GM12874 (cell line): Measurements from ENCODE around the gene ZNF668.

Source experiments
- TF ChIP-seq, protein P1 (sequence below): IDR thresholded peaks from 2 replicates; pipeline ENCODE4 v1.5.1; 2011; ENCODE audit warnings: low read depth, mild to moderate bottlenecking, control low read depth, low read length, moderate library complexity; ENCODE audit not compliant: insufficient read depth

The ZNF668 gene

DNA sequence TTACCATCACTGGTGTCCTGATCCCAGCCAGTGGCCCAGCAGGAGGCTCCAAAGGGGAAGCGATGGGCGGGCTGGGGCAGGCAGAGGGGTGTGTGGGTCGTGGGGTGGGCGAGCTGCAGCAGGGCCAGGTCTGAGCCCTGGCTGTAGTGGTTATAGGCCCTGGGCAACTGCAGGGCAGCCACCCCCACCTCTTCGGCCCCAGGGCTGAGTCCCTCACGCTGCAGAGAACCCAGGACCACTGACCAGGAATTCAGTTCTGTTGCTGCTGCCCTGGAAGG lies 12.5 kb upstream of the ZNF668 start:
- TF ChIP-seq, protein P1, sequence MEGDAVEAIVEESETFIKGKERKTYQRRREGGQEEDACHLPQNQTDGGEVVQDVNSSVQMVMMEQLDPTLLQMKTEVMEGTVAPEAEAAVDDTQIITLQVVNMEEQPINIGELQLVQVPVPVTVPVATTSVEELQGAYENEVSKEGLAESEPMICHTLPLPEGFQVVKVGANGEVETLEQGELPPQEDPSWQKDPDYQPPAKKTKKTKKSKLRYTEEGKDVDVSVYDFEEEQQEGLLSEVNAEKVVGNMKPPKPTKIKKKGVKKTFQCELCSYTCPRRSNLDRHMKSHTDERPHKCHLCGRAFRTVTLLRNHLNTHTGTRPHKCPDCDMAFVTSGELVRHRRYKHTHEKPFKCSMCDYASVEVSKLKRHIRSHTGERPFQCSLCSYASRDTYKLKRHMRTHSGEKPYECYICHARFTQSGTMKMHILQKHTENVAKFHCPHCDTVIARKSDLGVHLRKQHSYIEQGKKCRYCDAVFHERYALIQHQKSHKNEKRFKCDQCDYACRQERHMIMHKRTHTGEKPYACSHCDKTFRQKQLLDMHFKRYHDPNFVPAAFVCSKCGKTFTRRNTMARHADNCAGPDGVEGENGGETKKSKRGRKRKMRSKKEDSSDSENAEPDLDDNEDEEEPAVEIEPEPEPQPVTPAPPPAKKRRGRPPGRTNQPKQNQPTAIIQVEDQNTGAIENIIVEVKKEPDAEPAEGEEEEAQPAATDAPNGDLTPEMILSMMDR: no peak

DNA sequence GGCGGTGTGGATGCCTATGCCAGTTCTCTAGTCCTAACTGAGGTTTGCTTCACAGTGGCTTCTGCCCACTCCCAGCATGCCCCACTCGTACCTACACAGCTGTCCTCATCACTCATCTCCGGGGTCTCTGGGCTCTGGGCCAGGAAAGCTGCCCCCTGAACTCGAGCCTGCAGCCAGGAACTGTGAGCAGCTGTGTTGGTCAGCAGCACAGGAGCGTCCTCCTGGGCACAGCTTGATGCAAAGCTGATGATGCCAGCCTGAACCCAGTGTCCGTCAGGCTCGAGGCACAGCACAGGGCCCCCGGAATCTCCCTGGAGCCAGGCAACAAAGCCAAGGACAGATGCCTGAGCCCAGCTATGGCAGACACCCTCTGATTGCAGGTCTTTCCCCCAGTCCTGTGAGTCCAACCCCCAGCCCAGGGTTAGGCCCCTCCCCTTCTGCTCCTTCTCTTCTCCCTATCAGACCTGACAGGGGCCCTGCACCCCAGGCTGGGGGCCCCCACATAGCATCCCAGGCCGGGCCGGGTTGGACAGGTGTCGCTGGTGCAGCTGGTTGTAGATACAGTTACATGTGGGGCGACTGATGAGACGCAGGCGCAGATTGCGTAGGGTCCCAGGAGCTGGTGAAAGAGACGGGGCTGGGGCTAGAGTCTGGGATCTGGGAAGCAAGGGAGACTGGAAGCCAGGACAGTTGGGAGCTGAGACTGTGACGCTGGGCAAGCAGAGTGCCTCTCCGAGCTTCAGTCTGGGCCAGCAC lies 12.0 kb upstream of the ZNF668 start:
- TF ChIP-seq, protein P1: no peak

DNA sequence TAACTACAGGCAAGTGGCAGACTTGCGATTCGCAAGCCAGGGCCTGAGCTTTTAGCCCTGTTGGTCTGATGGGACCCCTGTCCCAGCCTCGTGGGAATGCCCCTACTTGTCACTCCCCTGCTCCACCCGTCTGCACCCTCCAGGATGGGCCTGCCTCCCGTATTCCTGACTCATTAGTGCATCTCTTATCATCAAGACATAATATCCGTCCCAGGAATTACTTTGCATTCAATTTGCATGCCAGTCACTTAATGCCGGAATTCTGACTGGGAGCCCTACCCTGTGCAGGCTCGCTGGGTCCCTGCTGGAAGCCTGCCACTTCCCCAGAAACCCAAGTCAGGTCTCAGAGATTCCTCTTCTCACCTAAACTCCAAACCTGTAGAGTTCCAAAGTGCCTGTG lies 11.4 kb upstream of the ZNF668 start:
- TF ChIP-seq, protein P1: no peak

DNA sequence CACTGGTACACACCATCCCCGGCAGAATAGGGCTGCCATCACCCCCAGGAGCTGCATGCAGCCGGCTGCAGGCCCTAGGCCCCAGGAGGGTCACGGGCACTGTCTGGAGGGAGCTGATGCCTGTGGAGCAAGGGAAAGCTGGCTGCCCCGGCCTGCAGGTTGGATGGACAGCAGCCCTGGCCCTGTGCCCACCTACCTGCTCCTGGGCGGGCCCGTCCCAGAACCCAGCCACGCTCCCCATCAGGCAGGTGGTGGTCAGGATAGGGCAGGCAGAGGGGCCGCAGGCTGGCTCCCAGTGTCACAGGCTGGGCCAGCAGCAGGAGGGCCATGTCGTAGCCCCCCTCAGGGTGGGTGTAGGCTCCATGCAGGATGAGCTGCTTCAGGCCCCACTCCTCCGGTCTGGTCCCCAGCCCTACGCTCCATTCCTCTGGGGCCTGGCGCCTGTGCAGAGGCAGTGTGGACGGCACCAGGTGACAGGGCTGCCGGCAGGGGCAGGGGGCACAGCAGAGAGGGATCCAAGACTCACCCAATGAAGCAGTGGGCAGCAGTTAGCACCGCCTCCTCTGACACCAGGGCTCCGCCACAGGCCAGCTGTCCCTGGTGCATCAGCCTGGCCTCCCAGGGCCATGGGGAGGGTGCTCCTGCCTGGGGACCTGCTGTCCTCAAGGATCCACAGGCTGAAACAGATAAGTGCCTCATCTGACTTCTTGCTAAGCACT lies 10.7 kb upstream of the ZNF668 start:
- TF ChIP-seq, protein P1: no peak

DNA sequence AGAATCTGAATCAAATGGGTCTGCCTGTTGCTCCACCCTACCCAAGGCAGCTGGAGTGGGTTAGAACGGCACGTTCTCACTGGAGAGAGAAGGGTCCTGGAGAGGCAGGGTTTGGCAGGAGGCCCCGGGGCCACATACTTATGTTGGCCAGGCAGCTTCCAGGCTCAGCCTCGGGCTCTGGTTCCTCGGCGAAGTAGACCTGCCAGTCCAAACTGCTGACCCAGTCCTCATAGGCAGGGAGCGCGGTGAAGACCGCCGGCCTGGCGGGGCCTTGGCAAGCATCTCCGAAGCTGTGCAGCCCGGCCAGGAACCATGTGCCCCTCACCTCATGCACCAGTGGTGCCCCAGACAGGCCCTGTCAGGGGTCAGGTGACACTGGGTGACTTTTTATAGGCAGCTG lies 9.9 kb upstream of the ZNF668 start:
- TF ChIP-seq, protein P1: no peak

DNA sequence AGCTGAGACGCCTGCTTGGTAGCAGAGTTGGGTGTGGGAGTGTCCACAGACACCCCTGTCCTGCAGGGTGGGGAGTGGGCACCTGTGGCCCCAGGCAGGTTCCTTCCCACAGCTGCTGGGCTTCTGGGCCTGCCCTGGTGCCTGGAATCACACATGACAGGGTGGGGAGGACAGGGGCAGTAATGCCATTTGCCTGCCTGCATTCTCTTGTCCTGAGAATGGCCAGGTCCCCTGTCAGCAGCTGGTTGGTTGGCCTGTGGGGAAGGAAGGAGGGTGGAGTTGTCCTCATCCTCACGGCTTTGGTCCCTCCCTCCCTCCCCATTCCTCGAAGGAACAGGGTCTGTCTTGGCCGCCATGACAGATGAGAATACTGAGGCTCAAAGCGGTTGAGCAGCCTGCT lies 9.5 kb upstream of the ZNF668 start:
- TF ChIP-seq, protein P1: no peak

DNA sequence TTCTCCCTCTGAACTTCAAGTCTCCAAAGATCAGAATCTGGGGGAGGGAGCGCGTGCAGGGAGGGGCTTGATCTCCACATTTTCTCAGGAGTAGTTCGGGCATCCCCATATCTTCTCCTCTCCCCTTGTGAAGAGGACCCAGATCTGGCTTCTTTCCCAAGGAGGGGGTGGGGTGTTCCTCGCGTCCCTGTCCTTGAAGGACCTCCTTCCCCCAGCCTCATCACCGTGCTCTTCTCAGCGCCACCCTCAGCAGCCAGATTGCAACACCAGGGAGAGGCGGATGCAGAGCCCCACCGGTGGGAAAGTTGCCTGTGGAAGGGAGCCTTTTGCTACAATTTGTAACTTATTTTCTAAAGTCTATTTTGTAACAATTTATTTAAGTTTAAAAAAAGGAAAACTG lies 9.0 kb upstream of the ZNF668 start:
- TF ChIP-seq, protein P1: no peak
